ENCODE results near the gene GRB10. TPM values are rescaled to one million over a fixed set of nuclear protein-coding genes. Genes with fewer than 3 reads are reported as not detected.

The GRB10 gene
- total RNA-seq, 1 experiment from 2014 or later: 38.3 TPM

DNA sequence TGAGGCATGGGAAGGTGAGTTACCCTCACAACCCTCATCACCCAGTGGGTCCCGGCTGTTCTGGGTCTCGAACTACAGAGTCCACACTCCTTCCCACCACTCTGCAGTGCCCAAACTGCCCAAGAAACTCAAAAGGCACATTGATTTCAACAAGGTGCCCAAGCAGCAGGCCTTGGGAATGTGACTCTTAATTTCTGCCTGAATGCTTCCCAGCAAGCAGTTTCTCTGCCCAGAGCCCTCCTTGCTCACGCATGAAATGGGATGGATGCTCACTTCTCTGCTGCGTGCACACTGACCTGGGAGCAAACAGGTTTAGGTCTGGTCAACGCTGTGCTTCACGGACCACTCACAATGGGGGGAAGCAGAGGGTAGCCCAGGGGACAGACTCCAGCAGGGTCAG is 77.9 kb downstream of the GRB10 start:
- POLR2A ChIA-PET: no interaction called here

GRCh38 chr7:50703654-50704053 is 79.0 kb downstream of the GRB10 start:
- H3K9me3 ChIP-seq (ENCODE audit: control insufficient read depth, insufficient read depth, low read depth, low read length): no peaks in the 10 kb centered on the region
- H3K4me1 ChIP-seq (ENCODE audit: control insufficient read depth, insufficient read depth, low read length): no peaks in the 10 kb centered on the region
- DNase-seq (ENCODE audit: low read depth, low spot score): no peak
- no peaks in the 10 kb centered on the region for H3K36me3 ChIP-seq (ENCODE audit: control insufficient read depth, insufficient read depth, low read length)
- no peak overlapping the region for H3K4me3 ChIP-seq (ENCODE audit: low read depth in 2 of 2, low read length in 2 of 2)
- BruUV-seq (replicated peaks): no TSS peak
- intact Hi-C loops (cut with micrococcal nuclease; ENCODE audit: unreplicated experiment): no loop called here
- H3K27ac ChIP-seq (ENCODE audit: low read length): no peak overlapping the region
- H3K27me3 ChIP-seq (ENCODE audit: control insufficient read depth, insufficient read depth, low read length): no peaks in the 10 kb centered on the region
- ChIA-PET POLR2A (no interaction called here), CTCF (no interaction called here)
- TF ChIP-seq CTCF (IDR thresholded peaks at IDR 0.05) (no peak), TCF7L2 (IDR thresholded peaks at IDR 0.05; ENCODE audit: low read depth, low read length) (no peak), REST (IDR thresholded peaks at IDR 0.05; ENCODE audit: insufficient read depth in 1 of 2, low read depth in 2 of 2, low read length in 1 of 2) (no peak), POLR2AphosphoS5 (IDR thresholded peaks at IDR 0.05; ENCODE audit: low read depth, low read length) (no peak), SIN3A (IDR thresholded peaks at IDR 0.05; ENCODE audit: borderline replicate concordance, insufficient read depth, low read depth, low read length) (no peak)
- in situ Hi-C loops (cut with HindIII; ENCODE audit: low pct_unique_long_range_greater_than_20kb, low sequenced_read_pairs): no loop called here
- ATAC-seq: no peak

More for the DNA sequence above, 77.9 kb downstream of the GRB10 start:
- Histone ChIP-seq H3K27ac (ENCODE audit: low read length) (no peak overlapping the region), H3K27me3 (ENCODE audit: control insufficient read depth, insufficient read depth, low read length) (no peaks in the 10 kb centered on the region), H3K9me3 (ENCODE audit: control insufficient read depth, insufficient read depth, low read depth, low read length) (no peaks in the 10 kb centered on the region), H3K36me3 (ENCODE audit: control insufficient read depth, insufficient read depth, low read length) (no peaks in the 10 kb centered on the region), H3K4me1 (ENCODE audit: control insufficient read depth, insufficient read depth, low read length) (no peaks in the 10 kb centered on the region), H3K4me3 (ENCODE audit: low read depth in 2 of 2, low read length in 2 of 2) (no peak overlapping the region)
- BruUV-seq (replicated peaks): no TSS peak
- TF ChIP-seq TCF7L2 (IDR thresholded peaks at IDR 0.05; ENCODE audit: low read depth, low read length): no peak
- TF ChIP-seq POLR2AphosphoS5 (IDR thresholded peaks at IDR 0.05; ENCODE audit: low read depth, low read length): no peak
- no peak for TF ChIP-seq CTCF (IDR thresholded peaks at IDR 0.05)
- no peak for TF ChIP-seq REST (IDR thresholded peaks at IDR 0.05; ENCODE audit: insufficient read depth in 1 of 2, low read depth in 2 of 2, low read length in 1 of 2)
- no peak for TF ChIP-seq SIN3A (IDR thresholded peaks at IDR 0.05; ENCODE audit: borderline replicate concordance, insufficient read depth, low read depth, low read length)
- ATAC-seq (no peak), DNase-seq (ENCODE audit: low read depth, low spot score) (no peak)
- intact Hi-C loops (cut with micrococcal nuclease; ENCODE audit: unreplicated experiment) (no loop called here), in situ Hi-C loops (cut with HindIII; ENCODE audit: low pct_unique_long_range_greater_than_20kb, low sequenced_read_pairs) (no loop called here)
- CTCF ChIA-PET: no interaction called here
